Ascending aorta (tissue), 2 donors: ENCODE data around the gene SEMA3G. TPM values are rescaled to one million over a fixed set of nuclear protein-coding genes. Genes with fewer than 3 reads are reported as not detected.

Experiments
- DNase-seq, 2 donors: peaks; one replicate each; pipeline ENCODE4 v3.0.0-alpha.2; 2019; ENCODE audit warnings: low spot score in 2 of 2
- H3K27ac ChIP-seq, 2 donors: fragments of 200-600 bp; sonication (generic); one replicate each; pipeline ENCODE4 v1.5.1; 2016 to 2017; ENCODE audit warnings: mild to moderate bottlenecking in 1 of 2
- H3K27me3 ChIP-seq: fragments of 200-600 bp; sonication (generic); one replicate; pipeline ENCODE4 v1.5.1; 2017
- H3K36me3 ChIP-seq, 2 donors: fragments of 200-600 bp; sonication (generic); one replicate each; pipeline ENCODE4 v1.5.1; 2016
- H3K4me1 ChIP-seq, 2 donors: fragments of 200-600 bp; sonication (generic); one replicate each; pipeline ENCODE4 v1.5.1; 2016 to 2017; ENCODE audit warnings: mild to moderate bottlenecking in 1 of 2
- H3K4me3 ChIP-seq, 2 donors: fragments of 200-600 bp; sonication (generic); one replicate each; pipeline ENCODE4 v1.5.1; 2016 to 2017; ENCODE audit warnings: mild to moderate bottlenecking in 1 of 2
- H3K9me3 ChIP-seq, 2 donors: fragments of 200-600 bp; sonication (generic); one replicate each; pipeline ENCODE4 v1.5.1; 2016
- CTCF ChIP-seq, 3 experiments: fragments of 200-600 bp in 2 of 3; fragments of 450-650 bp in 1 of 3; sonication (generic) in 2 of 3; IDR thresholded peaks; one replicate each; pipeline ENCODE4 v1.5.1; 2016 to 2019; ENCODE audit warnings: antibody characterized with exemption in 3 of 3, mild to moderate bottlenecking in 1 of 3, moderate library complexity in 1 of 3
- intact Hi-C: fragments of 100-400 bp; cut with DNase I; formaldehyde crosslinking; loops from one replicate; pipeline ENCODE4 v1.15.1; 2023
- total RNA-seq: library from RNA; depleted of rRNA; stranded (reverse); fragments of >200 nt; gene quantifications from one replicate; pipeline ENCODE4 v1.1.0, GENCODE V29; 2016

Gene SEMA3G
- total RNA-seq, 1 donor from 2014 or later = 163 TPM

GRCh38 chr3:52429779-52430415, 15.0 kb downstream of the SEMA3G start:
- H3K4me1 ChIP-seq = no peaks in the 10 kb centered on the region
- no peaks in the 10 kb centered on the region for H3K27me3 ChIP-seq
- H3K9me3 ChIP-seq = no peaks in the 10 kb centered on the region
- no peaks in the 10 kb centered on the region for H3K36me3 ChIP-seq
- no peak for DNase-seq
- H3K4me3 ChIP-seq = no peak overlapping the region
- no peak for TF ChIP-seq CTCF (IDR thresholded peaks at IDR 0.05)
- no peak overlapping the region for H3K27ac ChIP-seq
- intact Hi-C loops = no loop called here

- no peak for DNase-seq
- TF ChIP-seq CTCF (IDR thresholded peaks at IDR 0.05) = no peak
- Histone ChIP-seq H3K27ac (no peak overlapping the region), H3K4me3 (no peak overlapping the region), H3K9me3 (no peaks in the 10 kb centered on the region), H3K4me1 (no peaks in the 10 kb centered on the region), H3K36me3 (no peaks in the 10 kb centered on the region), H3K27me3 (no peaks in the 10 kb centered on the region)
- intact Hi-C loops = no loop called here
Measured at GRCh38 chr3:52429031-52429430, 15.9 kb downstream of the SEMA3G start.

- H3K4me1 ChIP-seq = no peaks in the 10 kb centered on the region
- H3K27me3 ChIP-seq = no peaks in the 10 kb centered on the region
- DNase-seq = no peak
- intact Hi-C loops = loop anchor here (1.0 kb wide), 1 partner anchor 19 kb away; no protein-coding TSS in a partner anchor
- no peak overlapping the region for H3K27ac ChIP-seq
- no peak overlapping the region for H3K4me3 ChIP-seq
- no peaks in the 10 kb centered on the region for H3K9me3 ChIP-seq
- TF ChIP-seq CTCF (IDR thresholded peaks at IDR 0.05) = peak; percentile 54 to 71 (median 66)
- no peaks in the 10 kb centered on the region for H3K36me3 ChIP-seq
Measured at GRCh38 chr3:52428151-52429005, 16.5 kb downstream of the SEMA3G start.

- Histone ChIP-seq H3K9me3 (no peaks in the 10 kb centered on the region), H3K4me3 (no peak overlapping the region), H3K36me3 (no peaks in the 10 kb centered on the region), H3K27me3 (no peaks in the 10 kb centered on the region), H3K4me1 (no peaks in the 10 kb centered on the region), H3K27ac (no peak overlapping the region)
- intact Hi-C loops = no loop called here
- no peak for TF ChIP-seq CTCF (IDR thresholded peaks at IDR 0.05)
- no peak for DNase-seq
Measured at GRCh38 chr3:52423173-52423572, 21.7 kb downstream of the SEMA3G start.

DNA sequence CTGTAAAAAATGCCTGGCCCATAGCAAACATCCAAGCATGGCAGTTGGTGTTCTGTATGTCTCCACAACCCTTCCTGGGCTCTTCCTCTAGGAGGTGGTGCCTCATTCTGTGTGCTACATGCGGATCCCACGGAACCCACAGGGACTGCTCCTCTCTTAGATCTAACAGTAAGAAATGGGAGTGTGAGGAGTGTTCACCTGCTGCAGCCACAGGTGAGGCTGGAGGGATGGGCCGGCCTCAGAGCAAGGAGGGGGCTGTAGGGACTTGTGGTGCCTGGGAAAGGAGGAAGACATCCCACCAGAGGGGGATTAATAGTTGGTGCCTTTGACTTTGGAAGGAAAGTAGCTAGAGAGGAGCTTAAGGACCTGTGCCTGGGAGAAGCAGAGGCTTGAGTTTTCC, 22.2 kb downstream of the SEMA3G start:
- H3K36me3 ChIP-seq = no peaks in the 10 kb centered on the region
- H3K4me1 ChIP-seq = no peaks in the 10 kb centered on the region
- H3K4me3 ChIP-seq = no peak overlapping the region
- no peaks in the 10 kb centered on the region for H3K27me3 ChIP-seq
- DNase-seq = no peak
- H3K9me3 ChIP-seq = no peaks in the 10 kb centered on the region
- no peak overlapping the region for H3K27ac ChIP-seq
- no peak for TF ChIP-seq CTCF (IDR thresholded peaks at IDR 0.05)
- intact Hi-C loops = no loop called here
